Prostate gland (tissue), 2 donors: Measurements from ENCODE around the gene GNG14. TPM values are rescaled to one million over a fixed set of nuclear protein-coding genes. Genes with fewer than 3 reads are reported as not detected.
A peak's percentile ranks its signal among the peaks of the same experiment; 100 is the strongest.
"Not testable (repeated sequence)": the region's sequence is repeated elsewhere in the genome, so short reads cannot be mapped to it uniquely, and the experiment has no call there.

Experiments used
- DNase-seq: peaks from one replicate; pipeline ENCODE4 v3.0.0-alpha.2; 2019; ENCODE audit warnings: low spot score
- H3K27ac ChIP-seq, 2 donors: fragments of 200-600 bp; sonication (generic); 2 replicates each; pipeline ENCODE4 v1.5.1; 2017 to 2019
- H3K27me3 ChIP-seq: fragments of 200-600 bp; sonication (generic); replicated peaks from 2 replicates; pipeline ENCODE4 v1.5.1; 2019; ENCODE audit not compliant: insufficient read depth
- H3K36me3 ChIP-seq, 2 donors: fragments of 200-600 bp; sonication (generic); 1 replicate in 1 of 2; 2 replicates in 1 of 2; pipeline versions ENCODE4 v1.5.1 to v1.8.1; 2017 to 2019
- H3K4me1 ChIP-seq: fragments of 200-600 bp; sonication (generic); replicated peaks from 2 replicates; pipeline ENCODE4 v1.5.1; 2019
- H3K4me3 ChIP-seq, 2 donors: fragments of 200-600 bp; sonication (generic); 2 replicates each; pipeline ENCODE4 v1.5.1; 2017 to 2019
- H3K9me3 ChIP-seq: fragments of 200-600 bp; sonication (generic); 2 replicates; pipeline ENCODE4 v1.5.1; 2017
- POLR2A ChIP-seq: fragments of 450-650 bp; IDR thresholded peaks from one replicate; pipeline ENCODE4 v1.6.1; 2016; ENCODE audit warnings: antibody characterized with exemption, mild to moderate bottlenecking
- POLR2AphosphoS5 ChIP-seq: sonication (generic); formaldehyde crosslinking; IDR thresholded peaks from one replicate; pipeline ENCODE4 v1.6.1; 2017; ENCODE audit warnings: antibody characterized with exemption
- WGBS: methylation state at CpG from one replicate; pipeline ENCODE4 v1.1.5; 2018; 5-methylcytosine and 5-hydroxymethylcytosine counted together
- intact Hi-C: fragments of 100-400 bp; cut with DNase I; formaldehyde crosslinking; loops from one replicate; pipeline ENCODE4 v1.14.2; 2022
- total RNA-seq, 2 donors: library from RNA; depleted of rRNA; stranded (reverse); fragments of >200 nt; gene quantifications; one replicate each; pipeline ENCODE4 v1.1.0, GENCODE V29; 2016
- TF ChIP-seq, protein P1 (sequence below), 4 experiments: fragments of 200-600 bp in 2 of 4; fragments of 450-650 bp in 2 of 4; sonication (generic) in 2 of 4; IDR thresholded peaks; 1 replicate in 3 of 4; 2 replicates in 1 of 4; pipeline ENCODE4 v1.5.1; 2016 to 2019; ENCODE audit warnings: antibody characterized with exemption in 4 of 4, mild to moderate bottlenecking in 2 of 4, moderate library complexity in 2 of 4

Gene GNG14
- total RNA-seq, 2 donors from 2014 or later, result not detected

DNA sequence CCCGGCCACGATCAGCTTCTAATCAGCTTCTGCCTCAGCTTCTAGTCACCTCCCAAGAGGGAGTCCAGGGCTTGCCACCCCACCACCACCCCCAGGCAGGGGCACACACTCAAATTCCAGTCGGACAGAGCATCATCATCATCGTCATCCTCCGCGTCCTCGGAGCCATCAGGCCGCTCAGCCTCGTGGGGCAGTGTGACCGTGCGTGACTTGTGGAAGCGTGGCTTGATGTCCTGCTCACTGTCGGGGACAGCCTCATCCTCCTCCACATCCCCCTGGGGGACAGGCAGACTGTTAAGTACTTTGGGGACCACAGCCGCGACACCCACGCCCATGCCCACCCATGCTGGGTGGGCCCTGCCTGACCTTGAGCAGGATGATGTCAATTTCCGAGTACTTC, 23.4 kb downstream of the GNG14 start:
- WGBS, result 91% methylated on average over 17 of the region's 17 CpGs
- H3K4me3 ChIP-seq, result no peak overlapping the region
- DNase-seq, result no peak
- no peaks in the 10 kb centered on the region for H3K4me1 ChIP-seq
- peaks cover 19 to 40% of the 10 kb centered on the region in 2 donors for H3K36me3 ChIP-seq
- no peaks in the 10 kb centered on the region for H3K27me3 ChIP-seq
- intact Hi-C loops, result no loop called here
- no peaks in the 10 kb centered on the region for H3K9me3 ChIP-seq
- TF ChIP-seq, protein P1, sequence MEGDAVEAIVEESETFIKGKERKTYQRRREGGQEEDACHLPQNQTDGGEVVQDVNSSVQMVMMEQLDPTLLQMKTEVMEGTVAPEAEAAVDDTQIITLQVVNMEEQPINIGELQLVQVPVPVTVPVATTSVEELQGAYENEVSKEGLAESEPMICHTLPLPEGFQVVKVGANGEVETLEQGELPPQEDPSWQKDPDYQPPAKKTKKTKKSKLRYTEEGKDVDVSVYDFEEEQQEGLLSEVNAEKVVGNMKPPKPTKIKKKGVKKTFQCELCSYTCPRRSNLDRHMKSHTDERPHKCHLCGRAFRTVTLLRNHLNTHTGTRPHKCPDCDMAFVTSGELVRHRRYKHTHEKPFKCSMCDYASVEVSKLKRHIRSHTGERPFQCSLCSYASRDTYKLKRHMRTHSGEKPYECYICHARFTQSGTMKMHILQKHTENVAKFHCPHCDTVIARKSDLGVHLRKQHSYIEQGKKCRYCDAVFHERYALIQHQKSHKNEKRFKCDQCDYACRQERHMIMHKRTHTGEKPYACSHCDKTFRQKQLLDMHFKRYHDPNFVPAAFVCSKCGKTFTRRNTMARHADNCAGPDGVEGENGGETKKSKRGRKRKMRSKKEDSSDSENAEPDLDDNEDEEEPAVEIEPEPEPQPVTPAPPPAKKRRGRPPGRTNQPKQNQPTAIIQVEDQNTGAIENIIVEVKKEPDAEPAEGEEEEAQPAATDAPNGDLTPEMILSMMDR (IDR thresholded peaks at IDR 0.05), result no peak
- no peak for TF ChIP-seq POLR2A
- TF ChIP-seq POLR2AphosphoS5, result no peak
- H3K27ac ChIP-seq, result no peak overlapping the region

DNA sequence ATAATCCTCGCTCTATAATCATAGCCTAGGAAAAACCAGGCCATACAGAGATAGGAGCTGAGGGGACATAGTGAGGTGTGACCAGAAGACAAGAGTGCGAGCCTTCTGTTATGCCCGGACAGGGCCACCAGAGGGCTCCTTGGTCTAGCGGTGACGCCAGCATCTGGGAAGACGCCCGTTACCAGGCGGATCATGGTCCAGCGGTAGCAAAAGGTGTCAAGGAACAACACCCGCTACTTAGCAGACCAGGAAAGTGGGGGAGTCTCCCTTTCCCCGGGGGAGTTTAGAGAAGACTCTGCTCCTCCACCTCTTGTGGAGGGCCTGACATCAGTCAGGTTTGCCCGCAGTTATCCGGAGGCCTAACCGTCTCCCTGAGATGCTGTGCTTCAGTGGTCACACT, 24.3 kb downstream of the GNG14 start:
- TF ChIP-seq, protein P1 (IDR thresholded peaks at IDR 0.05), result peak in 2 of 4 experiments; percentile 45 to 55
- H3K27ac ChIP-seq, H3K27me3 ChIP-seq, H3K4me1 ChIP-seq, intact Hi-C loops, H3K4me3 ChIP-seq, DNase-seq, H3K9me3 ChIP-seq: not testable (repeated sequence)
- H3K36me3 ChIP-seq, result peaks cover 10 to 46% of the 10 kb centered on the region in 2 donors
- WGBS, result 50% methylated on average over 12 of the region's 14 CpGs

DNA sequence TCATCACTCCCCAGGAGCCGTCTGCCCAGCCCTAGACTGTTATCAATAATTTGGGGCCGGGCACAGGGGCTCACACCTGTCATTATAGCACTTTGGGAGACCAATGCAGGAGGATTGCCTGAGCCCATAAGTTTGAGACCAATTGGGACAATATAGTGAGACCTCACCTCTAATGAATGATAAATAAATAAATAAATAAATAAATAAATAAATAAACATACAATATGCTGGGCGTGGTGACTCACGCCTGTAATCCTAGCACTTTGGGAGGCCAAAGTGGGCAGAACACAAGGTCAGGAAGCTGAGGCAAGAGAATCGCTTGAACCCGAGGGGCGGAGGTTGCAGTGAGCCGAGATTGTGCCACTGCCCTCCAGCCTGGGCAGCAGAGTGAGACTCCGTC, 25.5 kb downstream of the GNG14 start:
- H3K9me3 ChIP-seq, intact Hi-C loops, H3K27me3 ChIP-seq, DNase-seq, H3K27ac ChIP-seq, H3K4me3 ChIP-seq, H3K4me1 ChIP-seq: not testable (repeated sequence)
- H3K36me3 ChIP-seq, result peaks cover 9 to 46% of the 10 kb centered on the region in 2 donors
- 94% methylated on average over 9 of the region's 9 CpGs for WGBS

DNA sequence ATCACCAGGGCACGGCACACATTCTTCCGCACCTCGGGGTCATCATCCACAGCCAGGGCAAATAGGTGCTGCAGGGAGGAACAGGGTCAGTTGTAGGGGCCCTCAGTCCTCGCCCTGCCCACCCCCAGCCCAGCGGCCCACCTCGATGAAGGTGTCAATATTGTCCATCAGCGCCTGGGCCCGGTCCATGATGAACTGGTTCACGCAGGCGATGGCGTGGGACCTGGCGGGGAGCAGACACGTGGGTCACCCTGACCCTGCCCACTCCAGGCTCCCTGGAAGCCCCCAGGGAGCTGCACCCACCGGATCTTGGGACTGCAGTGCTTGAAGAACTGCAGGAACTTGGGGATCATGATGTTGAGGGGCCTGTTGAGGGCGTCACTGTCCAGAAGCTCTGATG, 27.3 kb downstream of the GNG14 start:
- no peak overlapping the region for H3K27ac ChIP-seq
- intact Hi-C loops, result no loop called here
- H3K4me1 ChIP-seq, result no peaks in the 10 kb centered on the region
- DNase-seq, result no peak
- no peaks in the 10 kb centered on the region for H3K9me3 ChIP-seq
- TF ChIP-seq, protein P1 (IDR thresholded peaks at IDR 0.05), result no peak
- TF ChIP-seq POLR2AphosphoS5 (no peak), POLR2A (no peak)
- peaks cover 9 to 51% of the 10 kb centered on the region in 2 donors for H3K36me3 ChIP-seq
- H3K4me3 ChIP-seq, result no peak overlapping the region
- 96% methylated on average over 15 of the region's 15 CpGs for WGBS
- no peaks in the 10 kb centered on the region for H3K27me3 ChIP-seq

DNA sequence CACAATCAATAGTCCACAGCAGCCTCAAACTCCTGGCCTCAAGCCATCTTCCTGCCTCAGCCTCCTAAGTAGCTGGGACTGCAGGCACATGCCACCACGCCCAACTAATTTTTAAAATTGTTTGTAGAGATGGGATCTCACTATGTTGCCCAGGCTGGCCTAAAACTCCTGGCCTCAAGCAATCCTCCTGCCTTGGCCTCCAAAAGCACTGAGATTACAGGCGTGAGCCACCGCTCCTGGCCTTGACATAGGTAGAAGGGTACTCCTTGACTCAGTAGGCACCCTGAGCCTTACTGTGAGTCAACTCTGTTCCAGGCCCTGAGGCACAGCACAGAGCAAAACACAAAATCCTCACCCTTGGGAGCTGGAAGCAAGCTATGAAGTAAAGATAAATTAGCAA, 28.1 kb downstream of the GNG14 start:
- Histone ChIP-seq H3K4me3 (no peak overlapping the region), H3K27me3 (no peaks in the 10 kb centered on the region), H3K27ac (no peak overlapping the region), H3K36me3 (peaks cover 9 to 42% of the 10 kb centered on the region in 2 donors), H3K9me3 (no peaks in the 10 kb centered on the region), H3K4me1 (peaks cover 5% of the 10 kb centered on the region)
- 98% methylated on average over 3 of the region's 3 CpGs for WGBS
- TF ChIP-seq POLR2A (no peak), POLR2AphosphoS5 (no peak)
- TF ChIP-seq, protein P1 (IDR thresholded peaks at IDR 0.05), result no peak
- no peak for DNase-seq
- intact Hi-C loops, result no loop called here
